A673 (cell line): Measurements from ENCODE around the gene SIRPA. TPM values are rescaled to one million over a fixed set of nuclear protein-coding genes. Genes with fewer than 3 reads are reported as not detected.
A peak's percentile ranks its signal among the peaks of the same experiment; 100 is the strongest.

ENCODE experiments used
- BruUV-seq: library from RNA; stranded (reverse); fragments of 400-500 nt; replicated peaks from 2 replicates; lab custom pipeline; 2021; lab: Mats Ljungman, UMichigan
- CTCF ChIA-PET: fragments of 300-600 bp; sonication (Branson Sonifier 250); formaldehyde crosslinking; loops from one replicate; lab custom pipeline; 2022; ENCODE audit warnings: antibody characterized with exemption; lab: Charles Lee
- POLR2A ChIA-PET: fragments of 300-600 bp; sonication (Branson Sonifier 250); formaldehyde crosslinking; loops from one replicate; lab custom pipeline; 2022; ENCODE audit warnings: antibody characterized with exemption; ENCODE audit not compliant: low non-redundant PET; lab: Charles Lee
- DNase-seq: peaks from one replicate; pipeline ENCODE4 v3.0.0-alpha.2; 2015; ENCODE audit warnings: low spot score
- H3K27ac ChIP-seq: fragments of 200-600 bp; sonication (generic); 2 replicates; pipeline ENCODE4 v1.5.1; 2016; ENCODE audit warnings: mixed run types, low read depth, mild to moderate bottlenecking, mixed read lengths, antibody characterized with exemption, low read length; ENCODE audit not compliant: poor library complexity, severe bottlenecking
- H3K27me3 ChIP-seq: fragments of 200-600 bp; sonication (generic); replicated peaks from 2 replicates; pipeline ENCODE4 v1.6.1; 2017; ENCODE audit warnings: mixed run types, low read depth, mild to moderate bottlenecking, mixed read lengths, antibody characterized with exemption, low read length; ENCODE audit not compliant: insufficient read depth, poor library complexity
- H3K36me3 ChIP-seq: fragments of 200-600 bp; sonication (generic); 2 replicates; pipeline ENCODE4 v1.6.1; 2016; ENCODE audit warnings: mixed run types, mild to moderate bottlenecking, mixed read lengths, antibody characterized with exemption, low read length; ENCODE audit not compliant: insufficient read depth, poor library complexity, severe bottlenecking
- H3K4me1 ChIP-seq: fragments of 200-600 bp; sonication (generic); 2 replicates; pipeline ENCODE4 v1.6.1; 2017; ENCODE audit warnings: mixed run types, mild to moderate bottlenecking, mixed read lengths, antibody characterized with exemption, low read length; ENCODE audit not compliant: insufficient read depth, poor library complexity, severe bottlenecking
- H3K4me3 ChIP-seq: fragments of 200-600 bp; sonication (generic); 2 replicates; pipeline ENCODE4 v1.5.1; 2016; ENCODE audit warnings: low read depth, mixed run types, mild to moderate bottlenecking, mixed read lengths, low read length; ENCODE audit not compliant: poor library complexity, severe bottlenecking
- H3K9me3 ChIP-seq: fragments of 200-600 bp; sonication (generic); 2 replicates; pipeline ENCODE4 v1.6.1; 2016; ENCODE audit warnings: mixed run types, low read depth, mild to moderate bottlenecking, mixed read lengths, antibody characterized with exemption, low read length; ENCODE audit not compliant: poor library complexity, severe bottlenecking
- CTCF ChIP-seq: fragments of 300-800, 200-600 bp; sonication (generic); conservative IDR thresholded peaks from 2 replicates; pipeline ENCODE4 v1.5.1; 2017; ENCODE audit warnings: low read depth, mild to moderate bottlenecking, antibody characterized with exemption, low read length, moderate library complexity, mixed read lengths
- EZH2 ChIP-seq: fragments of 200-600 bp; sonication (generic); IDR thresholded peaks from 2 replicates; pipeline ENCODE4 v1.6.1; 2017; ENCODE audit warnings: borderline replicate concordance, low read depth, mild to moderate bottlenecking, mixed read lengths, antibody characterized with exemption, low read length; ENCODE audit not compliant: poor library complexity, severe bottlenecking
- intact Hi-C: fragments of 100-400 bp; cut with micrococcal nuclease; formaldehyde crosslinking; loops from one replicate; pipeline ENCODE4 v1.10.0; 2022; ENCODE audit not compliant: unreplicated experiment
- total RNA-seq: library from RNA; stranded (reverse); gene quantifications from 2 replicates; pipeline ENCODE4 v1.2.3, GENCODE V29; 2021

Gene SIRPA
- total RNA-seq, 1 experiment from 2014 or later: 81.0 TPM

- Histone ChIP-seq H3K27me3 (no peaks in the 10 kb centered on the region), H3K4me1 (peaks cover 50% of the 10 kb centered on the region), H3K9me3 (no peaks in the 10 kb centered on the region), H3K4me3 (no peak overlapping the region), H3K27ac (peak overlapping the region; percentile 68), H3K36me3 (no peaks in the 10 kb centered on the region)
- POLR2A ChIA-PET: no interaction called here
- intact Hi-C loops: no loop called here
- TF ChIP-seq CTCF: no peak
- TF ChIP-seq EZH2: no peak
- no peak for DNase-seq
- BruUV-seq: no TSS peak
- CTCF ChIA-PET: no interaction called here
Observed at GRCh38 chr20:1946762-1947534, 51.7 kb downstream of the SIRPA start.

GRCh38 chr20:1947535-1947846 lies 52.3 kb downstream of the SIRPA start:
- Histone ChIP-seq H3K27ac (peak overlapping the region; percentile 68), H3K36me3 (no peaks in the 10 kb centered on the region), H3K9me3 (no peaks in the 10 kb centered on the region), H3K4me3 (no peak overlapping the region), H3K27me3 (no peaks in the 10 kb centered on the region), H3K4me1 (peaks cover 55% of the 10 kb centered on the region)
- DNase-seq: no peak
- no TSS peak for BruUV-seq
- intact Hi-C loops: no loop called here
- POLR2A ChIA-PET: no interaction called here
- CTCF ChIA-PET: no interaction called here
- TF ChIP-seq EZH2 (no peak), CTCF (no peak)

- Histone ChIP-seq H3K4me1 (peaks cover 73% of the 10 kb centered on the region), H3K36me3 (no peaks in the 10 kb centered on the region), H3K27ac (peak overlapping the region; percentile 68), H3K9me3 (no peaks in the 10 kb centered on the region), H3K4me3 (no peak overlapping the region), H3K27me3 (no peaks in the 10 kb centered on the region)
- DNase-seq: no peak
- POLR2A ChIA-PET: interaction anchor here (0.6 kb wide), 1 partner anchor 229 kb away, joined by 3 read pairs; no protein-coding TSS in a partner anchor
- no TSS peak for BruUV-seq
- TF ChIP-seq EZH2 (no peak), CTCF (no peak)
- CTCF ChIA-PET: interaction anchor here (1.6 kb wide), 1 partner anchor 148 kb away, joined by 5 read pairs; no protein-coding TSS in a partner anchor
- intact Hi-C loops: loop anchor here (5.0 to 10.0 kb wide), 2 partner anchors 95 to 147 kb away; no protein-coding TSS in a partner anchor
Observed at GRCh38 chr20:1949347-1950100, 54.3 kb downstream of the SIRPA start.
